NCI-H2081 (cell line): Measurements from ENCODE around the gene KRT80.

Source experiments
- DNase-seq, 2 experiments: peaks; one replicate each; lab custom pipeline; 2025; lab: John Stamatoyannopoulos, UW

KRT80 gene

GRCh38 chr12:52210925-52211650, 19.3 kb upstream of the KRT80 start:
- no peak for DNase-seq

- no peak for DNase-seq
These were observed 18.5 kb upstream of the KRT80 start for GRCh38 chr12:52210186-52210924.

- no peak for DNase-seq
These were observed 17.5 kb upstream of the KRT80 start for GRCh38 chr12:52209321-52209720.

GRCh38 chr12:52208424-52209165, 16.8 kb upstream of the KRT80 start:
- DNase-seq, result no peak

GRCh38 chr12:52207895-52208294, 16.1 kb upstream of the KRT80 start:
- peak; percentile 96 to 98 for DNase-seq

- no peak for DNase-seq
These were observed 15.3 kb upstream of the KRT80 start for GRCh38 chr12:52207106-52207505.

GRCh38 chr12:52206304-52207040, 14.7 kb upstream of the KRT80 start:
- DNase-seq, result no peak

GRCh38 chr12:52205612-52206303, 13.9 kb upstream of the KRT80 start:
- no peak for DNase-seq

- DNase-seq, result no peak
These were observed 13.2 kb upstream of the KRT80 start for GRCh38 chr12:52204931-52205505.

GRCh38 chr12:52204095-52204930, 12.5 kb upstream of the KRT80 start:
- DNase-seq, result no peak

GRCh38 chr12:52203079-52203921, 11.5 kb upstream of the KRT80 start:
- DNase-seq, result peak; percentile 79 to 90

- DNase-seq, result peak in 1 of 2 experiments; percentile 52
These were observed 10.7 kb upstream of the KRT80 start for GRCh38 chr12:52202361-52203078.

GRCh38 chr12:52201451-52201839, 9.6 kb upstream of the KRT80 start:
- no peak for DNase-seq

- no peak for DNase-seq
These were observed 9.1 kb upstream of the KRT80 start for GRCh38 chr12:52200781-52201450.

GRCh38 chr12:52200086-52200780, 8.4 kb upstream of the KRT80 start:
- DNase-seq, result no peak

- DNase-seq, result peak; percentile 74 to 83
These were observed 7.6 kb upstream of the KRT80 start for GRCh38 chr12:52199294-52199919.
